RWPE2 (cell line): ENCODE measurements around the gene KRT83.

ENCODE experiments used
- ATAC-seq: fragments of 200-7000 bp; cut with Tn5 transposase; 3 replicates; pipeline ENCODE4 v1.9.1; 2021; ENCODE audit warnings: low read depth
- DNase-seq: peaks from one replicate; pipeline ENCODE4 v3.0.0-alpha.2; 2020; ENCODE audit warnings: low spot score
- H3K27ac ChIP-seq: fragments of 450-650 bp; 2 replicates; pipeline ENCODE4 v1.5.1; 2017; ENCODE audit warnings: mild to moderate bottlenecking; ENCODE audit not compliant: poor library complexity, severe bottlenecking
- H3K27me3 ChIP-seq: fragments of 250-450 bp; sonication (Bioruptor Pico); 2 replicates; pipeline ENCODE4 v1.5.1; 2021; ENCODE audit warnings: mild to moderate bottlenecking, moderate library complexity; ENCODE audit not compliant: insufficient read depth, poor library complexity, severe bottlenecking
- H3K36me3 ChIP-seq: fragments of 250-450 bp; sonication (Bioruptor Pico); 2 replicates; pipeline ENCODE4 v1.5.1; 2020; ENCODE audit warnings: low read depth, mild to moderate bottlenecking, moderate library complexity
- H3K4me1 ChIP-seq: fragments of 250-450 bp; sonication (Bioruptor Pico); 2 replicates; pipeline ENCODE4 v1.5.1; 2021; ENCODE audit warnings: mild to moderate bottlenecking, moderate library complexity; ENCODE audit not compliant: insufficient read depth, poor library complexity, severe bottlenecking
- H3K4me3 ChIP-seq: fragments of 250-450 bp; sonication (Bioruptor Pico); 2 replicates; pipeline ENCODE4 v1.5.1; 2021; ENCODE audit warnings: mild to moderate bottlenecking, moderate library complexity; ENCODE audit not compliant: severe bottlenecking
- H3K9me3 ChIP-seq: fragments of 250-450 bp; sonication (Bioruptor Pico); 2 replicates; pipeline ENCODE4 v1.5.1; 2021; ENCODE audit warnings: mild to moderate bottlenecking, moderate library complexity; ENCODE audit not compliant: severe bottlenecking
- TF ChIP-seq, protein P1 (sequence below): fragments of 450-650 bp; IDR thresholded peaks from one replicate; pipeline ENCODE4 v1.5.1; 2017; ENCODE audit warnings: mild to moderate bottlenecking, moderate library complexity; ENCODE audit not compliant: poor library complexity, severe bottlenecking

KRT83 gene

DNA sequence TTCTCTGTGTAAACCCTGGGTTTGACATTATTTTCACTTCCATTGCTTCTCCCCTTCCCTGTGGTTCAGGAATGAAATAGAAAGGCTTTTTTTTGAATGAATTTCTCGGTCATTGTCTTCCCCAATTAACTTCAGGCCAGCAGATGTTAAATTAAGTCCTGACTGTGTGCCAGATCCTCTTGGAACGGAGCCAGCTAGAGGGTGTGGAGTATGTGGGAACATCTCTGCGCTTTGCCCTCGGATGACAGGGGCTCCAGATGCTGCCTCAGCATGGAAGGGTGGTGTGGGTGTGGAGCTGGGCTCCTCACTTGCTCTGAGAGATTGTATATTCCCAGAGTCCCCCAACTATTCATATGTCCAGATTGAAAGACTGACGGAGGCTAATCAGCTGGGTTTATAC, 33.0 kb upstream of the KRT83 start:
- Histone ChIP-seq H3K4me1 (peaks cover 5% of the 10 kb centered on the region), H3K36me3 (no peaks in the 10 kb centered on the region), H3K9me3 (no peaks in the 10 kb centered on the region), H3K27ac (no peak overlapping the region), H3K4me3 (no peak overlapping the region), H3K27me3 (no peaks in the 10 kb centered on the region)
- TF ChIP-seq, protein P1, sequence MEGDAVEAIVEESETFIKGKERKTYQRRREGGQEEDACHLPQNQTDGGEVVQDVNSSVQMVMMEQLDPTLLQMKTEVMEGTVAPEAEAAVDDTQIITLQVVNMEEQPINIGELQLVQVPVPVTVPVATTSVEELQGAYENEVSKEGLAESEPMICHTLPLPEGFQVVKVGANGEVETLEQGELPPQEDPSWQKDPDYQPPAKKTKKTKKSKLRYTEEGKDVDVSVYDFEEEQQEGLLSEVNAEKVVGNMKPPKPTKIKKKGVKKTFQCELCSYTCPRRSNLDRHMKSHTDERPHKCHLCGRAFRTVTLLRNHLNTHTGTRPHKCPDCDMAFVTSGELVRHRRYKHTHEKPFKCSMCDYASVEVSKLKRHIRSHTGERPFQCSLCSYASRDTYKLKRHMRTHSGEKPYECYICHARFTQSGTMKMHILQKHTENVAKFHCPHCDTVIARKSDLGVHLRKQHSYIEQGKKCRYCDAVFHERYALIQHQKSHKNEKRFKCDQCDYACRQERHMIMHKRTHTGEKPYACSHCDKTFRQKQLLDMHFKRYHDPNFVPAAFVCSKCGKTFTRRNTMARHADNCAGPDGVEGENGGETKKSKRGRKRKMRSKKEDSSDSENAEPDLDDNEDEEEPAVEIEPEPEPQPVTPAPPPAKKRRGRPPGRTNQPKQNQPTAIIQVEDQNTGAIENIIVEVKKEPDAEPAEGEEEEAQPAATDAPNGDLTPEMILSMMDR = no peak
- DNase-seq = no peak
- ATAC-seq = no peak

DNA sequence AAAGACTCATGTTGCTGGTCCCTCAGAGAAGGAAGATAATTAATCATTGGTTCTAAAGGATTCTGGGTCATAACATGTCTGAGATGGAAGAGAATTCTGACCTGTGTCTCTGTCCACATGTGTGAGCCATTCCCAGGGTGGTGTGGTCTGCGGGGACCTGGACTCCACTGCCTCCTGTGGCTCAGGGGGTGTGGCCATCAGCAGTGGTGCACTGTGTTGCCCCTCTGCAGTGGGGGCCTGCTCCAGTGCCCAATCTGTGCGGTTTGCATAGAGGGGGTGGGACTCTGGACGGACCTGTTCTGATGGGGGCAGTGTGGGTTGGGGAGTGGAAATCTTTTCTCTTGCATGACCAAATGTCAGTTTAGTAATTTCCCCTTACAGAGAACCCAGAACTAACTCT, 32.6 kb upstream of the KRT83 start:
- peaks cover 7% of the 10 kb centered on the region for H3K4me1 ChIP-seq
- ATAC-seq = no peak
- no peak overlapping the region for H3K4me3 ChIP-seq
- H3K36me3 ChIP-seq = no peaks in the 10 kb centered on the region
- TF ChIP-seq, protein P1 = no peak
- H3K9me3 ChIP-seq = no peaks in the 10 kb centered on the region
- no peaks in the 10 kb centered on the region for H3K27me3 ChIP-seq
- no peak overlapping the region for H3K27ac ChIP-seq
- no peak for DNase-seq

DNA sequence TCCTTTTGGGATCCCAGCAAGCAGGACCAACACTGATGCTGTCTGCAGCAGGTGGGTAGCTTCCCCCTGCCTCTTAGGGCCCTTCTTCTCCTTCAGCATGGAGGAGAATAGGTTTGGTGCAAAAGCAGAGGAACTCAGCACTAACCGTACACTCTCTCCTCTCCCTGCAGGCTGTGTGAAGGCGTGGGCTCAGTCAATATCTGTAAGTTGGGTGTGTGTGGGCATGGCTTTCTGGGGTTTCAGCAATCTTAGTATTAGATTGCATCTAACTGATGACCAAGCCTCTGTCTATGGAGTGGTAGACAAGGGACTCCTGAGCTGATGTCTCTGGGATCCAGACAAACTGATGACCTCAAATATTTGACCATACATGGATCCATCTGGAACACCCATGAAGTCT, 31.8 kb upstream of the KRT83 start:
- no peaks in the 10 kb centered on the region for H3K36me3 ChIP-seq
- H3K4me1 ChIP-seq = peaks cover 7% of the 10 kb centered on the region
- DNase-seq (no peak), ATAC-seq (no peak)
- no peaks in the 10 kb centered on the region for H3K9me3 ChIP-seq
- TF ChIP-seq, protein P1 = no peak
- no peak overlapping the region for H3K27ac ChIP-seq
- no peaks in the 10 kb centered on the region for H3K27me3 ChIP-seq
- no peak overlapping the region for H3K4me3 ChIP-seq

DNA sequence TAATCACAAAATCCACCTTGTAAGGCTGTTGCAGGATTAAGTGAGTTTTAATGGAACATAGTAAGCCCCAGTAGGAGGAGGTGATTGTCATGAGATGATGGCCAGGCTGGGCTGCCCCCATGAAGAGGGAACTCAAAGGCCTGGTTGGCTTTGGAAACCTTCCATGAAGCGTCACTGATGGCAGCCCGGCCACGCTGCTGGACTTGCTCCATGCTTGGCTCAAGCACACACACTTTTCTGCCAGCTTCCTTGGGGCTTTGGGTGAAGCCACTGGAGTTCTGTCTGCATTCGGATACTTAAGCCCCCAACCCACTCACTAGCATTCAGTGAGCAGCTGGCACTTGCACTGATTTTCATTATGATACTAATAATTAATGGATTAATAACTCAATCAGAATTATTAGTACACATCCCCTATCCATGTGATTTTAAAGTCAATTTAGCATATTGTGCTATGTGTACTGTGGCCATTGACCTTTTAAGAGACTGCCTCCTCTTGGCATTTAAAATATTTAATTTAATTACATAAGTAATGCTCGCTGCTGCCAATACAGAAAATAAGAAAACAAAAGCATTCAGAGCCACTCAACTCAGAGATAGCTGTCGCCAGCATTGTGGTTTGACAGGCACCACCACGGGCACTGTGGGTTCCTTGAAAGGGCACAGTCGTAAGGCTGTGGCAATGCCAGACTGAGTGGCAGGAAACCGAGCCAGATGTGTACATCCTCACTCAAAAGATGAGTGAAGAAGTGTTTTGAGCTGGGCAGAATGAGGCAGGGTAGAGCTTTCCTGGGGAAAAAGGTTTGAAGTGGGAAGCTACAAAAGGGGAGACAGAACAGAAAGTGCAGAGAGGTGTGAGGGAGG, 30.2 kb upstream of the KRT83 start:
- H3K36me3 ChIP-seq = no peaks in the 10 kb centered on the region
- H3K27me3 ChIP-seq = no peaks in the 10 kb centered on the region
- TF ChIP-seq, protein P1 = no peak
- DNase-seq = no peak
- no peak overlapping the region for H3K4me3 ChIP-seq
- no peak for ATAC-seq
- H3K9me3 ChIP-seq = no peaks in the 10 kb centered on the region
- peaks cover 7% of the 10 kb centered on the region for H3K4me1 ChIP-seq
- no peak overlapping the region for H3K27ac ChIP-seq

DNA sequence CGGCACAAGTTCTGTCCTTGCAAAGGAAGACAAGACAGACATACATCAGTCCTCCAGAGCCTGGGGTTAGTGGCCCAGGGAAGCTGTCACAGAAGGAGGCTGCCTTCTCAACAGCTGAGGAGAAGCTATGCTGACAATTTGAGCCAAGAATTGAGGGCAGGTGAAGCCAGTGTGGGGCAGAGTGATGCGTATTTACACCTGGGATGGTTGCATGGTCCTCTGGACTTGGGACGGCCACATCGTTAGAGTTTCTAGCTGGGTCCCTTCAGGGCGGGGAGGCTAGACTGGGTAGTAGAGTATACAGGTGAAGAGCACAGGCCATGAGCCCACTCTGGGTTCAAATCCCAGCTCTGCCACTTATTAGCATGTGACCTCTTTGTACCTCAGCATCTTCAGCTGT, 29.6 kb upstream of the KRT83 start:
- DNase-seq (no peak), ATAC-seq (no peak)
- no peak overlapping the region for H3K4me3 ChIP-seq
- H3K27ac ChIP-seq = no peak overlapping the region
- H3K27me3 ChIP-seq = no peaks in the 10 kb centered on the region
- H3K9me3 ChIP-seq = no peaks in the 10 kb centered on the region
- H3K4me1 ChIP-seq = peaks cover 11% of the 10 kb centered on the region
- TF ChIP-seq, protein P1 = no peak
- H3K36me3 ChIP-seq = no peaks in the 10 kb centered on the region
